Neural cell (in vitro differentiated cells): ENCODE data around the gene HOXC12. TPM values are rescaled to one million over a fixed set of nuclear protein-coding genes. Genes with fewer than 3 reads are reported as not detected.

Source experiments
- H2AFZ ChIP-seq: fragments of 200-600, 300-800 bp; sonication (generic), shearing (Covaris generic); 2 replicates; pipeline ENCODE4 v1.6.0; 2014; ENCODE audit warnings: low read depth, mild to moderate bottlenecking, antibody characterized with exemption, low read length, moderate library complexity
- H3F3A ChIP-seq: fragments of 200-600 bp; shearing (Covaris generic); 2 replicates; pipeline ENCODE4 v1.6.1; 2016; ENCODE audit warnings: mild to moderate bottlenecking, moderate library complexity, mixed read lengths, antibody characterized with exemption, low read length; ENCODE audit not compliant: insufficient read depth, poor library complexity, severe bottlenecking
- H3K27ac ChIP-seq: fragments of 200-600, 300-800 bp; sonication (generic), shearing (Covaris generic); 2 replicates; pipeline ENCODE4 v1.5.1; 2014; ENCODE audit warnings: mild to moderate bottlenecking, low read length, moderate library complexity
- H3K27me3 ChIP-seq: fragments of 300-800, 200-600 bp; sonication (generic), shearing (Covaris generic); 2 replicates; pipeline ENCODE4 v1.6.0; 2014; ENCODE audit warnings: mild to moderate bottlenecking, low read depth, low read length, moderate library complexity; ENCODE audit not compliant: insufficient read depth
- H3K36me3 ChIP-seq: fragments of 300-800, 200-600 bp; sonication (generic), shearing (Covaris generic); 2 replicates; pipeline ENCODE4 v1.5.1; 2014; ENCODE audit warnings: mild to moderate bottlenecking, antibody characterized with exemption, low read length, moderate library complexity; ENCODE audit not compliant: insufficient read depth
- H3K4me2 ChIP-seq: fragments of 300-800, 200-600 bp; sonication (generic), shearing (Covaris generic); 2 replicates; pipeline ENCODE4 v1.6.0; 2014; ENCODE audit warnings: mild to moderate bottlenecking, low read length
- H3K4me3 ChIP-seq: fragments of 300-800, 200-600 bp; sonication (generic), shearing (Covaris generic); 2 replicates; pipeline ENCODE4 v1.5.1; 2014; ENCODE audit warnings: mild to moderate bottlenecking, low read length, moderate library complexity
- H3K79me2 ChIP-seq: fragments of 200-600 bp; shearing (Covaris generic); replicated peaks from 2 replicates; pipeline ENCODE4 v1.6.0; 2014; ENCODE audit warnings: mild to moderate bottlenecking, low read length, moderate library complexity; ENCODE audit not compliant: insufficient read depth
- H3K9ac ChIP-seq: fragments of 300-800, 200-600 bp; sonication (generic), shearing (Covaris generic); 2 replicates; pipeline ENCODE4 v1.6.1; 2016; ENCODE audit warnings: mild to moderate bottlenecking, low read length, mixed read lengths
- H3K9me2 ChIP-seq: fragments of 200-600 bp; shearing (Covaris generic); 2 replicates; pipeline ENCODE4 v1.6.1; 2016; ENCODE audit warnings: mild to moderate bottlenecking, low read length, mixed read lengths; ENCODE audit not compliant: insufficient read depth
- H3K9me3 ChIP-seq: fragments of 200-600, 300-800 bp; sonication (generic), shearing (Covaris generic); 2 replicates; pipeline ENCODE4 v1.6.1; 2016; ENCODE audit warnings: mild to moderate bottlenecking, mixed run types, low read length, moderate library complexity, mixed read lengths
- H4K20me1 ChIP-seq: fragments of 200-600 bp; shearing (Covaris generic); 2 replicates; pipeline ENCODE4 v1.6.1; 2016; ENCODE audit warnings: mild to moderate bottlenecking, mixed run types; ENCODE audit not compliant: insufficient read depth
- EP300 ChIP-seq: fragments of 450-650 bp; conservative IDR thresholded peaks from 2 replicates; pipeline ENCODE4 v1.6.1; 2014; ENCODE audit warnings: antibody characterized with exemption, mild to moderate bottlenecking, moderate library complexity; ENCODE audit not compliant: poor library complexity, severe bottlenecking
- EZH2 ChIP-seq: fragments of 200-600, 300-800 bp; shearing (Covaris generic), sonication (generic); IDR thresholded peaks from 2 replicates; pipeline ENCODE4 v1.6.1; 2014; ENCODE audit warnings: antibody characterized with exemption, low read length, borderline replicate concordance, mild to moderate bottlenecking; ENCODE audit not compliant: insufficient read depth, poor library complexity, severe bottlenecking
- MXI1 ChIP-seq: fragments of 450-650 bp; conservative IDR thresholded peaks from 2 replicates; pipeline ENCODE4 v1.6.1; 2014; ENCODE audit warnings: antibody characterized with exemption, mild to moderate bottlenecking; ENCODE audit not compliant: poor library complexity, severe bottlenecking
- polyA plus RNA-seq: library from polyadenylated mRNA; depleted of rRNA; stranded (reverse); fragments of >200 nt; gene quantifications from 2 replicates; pipeline ENCODE4 v1.2.3, GENCODE V29; 2014
- TF ChIP-seq, protein P1 (sequence below): fragments of 450-650 bp; IDR thresholded peaks from 2 replicates; pipeline ENCODE4 v1.5.1; 2014; ENCODE audit warnings: antibody characterized with exemption, mild to moderate bottlenecking, moderate library complexity; ENCODE audit not compliant: poor library complexity, severe bottlenecking

The HOXC12 gene
- polyA plus RNA-seq, 1 donor from 2014 or later = not detected

DNA sequence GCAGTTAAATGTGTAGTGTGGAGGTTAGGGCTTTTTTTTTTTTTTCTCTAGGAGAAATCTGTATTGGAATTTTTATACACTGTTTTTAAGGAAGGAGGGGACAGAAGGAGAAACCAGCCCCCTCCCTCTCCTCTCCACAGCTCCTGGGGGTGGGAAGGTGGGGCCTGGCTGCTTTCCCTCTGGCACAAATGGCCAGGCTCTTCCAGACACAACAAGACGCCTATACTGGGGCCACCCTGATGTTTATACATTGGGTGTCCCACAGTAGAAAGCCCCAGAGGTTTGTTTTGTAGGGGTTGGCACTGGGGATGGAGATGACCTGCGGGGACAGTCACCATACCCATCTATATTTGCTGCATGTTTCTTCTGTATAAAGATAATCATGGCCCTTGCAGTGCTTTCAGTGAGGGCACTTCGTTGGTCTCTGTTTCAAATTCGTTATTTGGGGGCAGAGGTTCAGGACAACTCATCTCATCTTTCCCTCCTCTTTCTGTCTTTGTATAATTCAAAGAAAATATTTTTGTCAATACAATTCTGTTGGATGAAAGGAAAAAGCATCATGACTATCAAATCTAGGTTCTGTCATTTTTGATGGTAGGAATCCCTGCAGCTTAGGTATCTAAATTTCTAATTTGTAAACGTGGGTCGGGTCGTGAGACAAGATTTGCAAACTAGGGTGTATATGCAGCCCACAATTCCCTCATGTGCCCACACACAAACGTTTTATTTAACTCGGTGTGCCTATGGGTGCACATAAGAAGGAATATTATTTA lies 22.3 kb downstream of the HOXC12 start:
- Histone ChIP-seq H3K79me2 (no peaks in the 10 kb centered on the region), H3K27ac (no peak overlapping the region), H3K27me3 (peaks cover 99% of the 10 kb centered on the region), H4K20me1 (no peaks in the 10 kb centered on the region), H2AFZ (no peak overlapping the region), H3K4me2 (no peak overlapping the region), H3K4me3 (no peak overlapping the region), H3F3A (no peaks in the 10 kb centered on the region), H3K9ac (no peak overlapping the region), H3K36me3 (no peaks in the 10 kb centered on the region), H3K9me2 (no peaks in the 10 kb centered on the region), H3K9me3 (no peaks in the 10 kb centered on the region)
- TF ChIP-seq, protein P1, sequence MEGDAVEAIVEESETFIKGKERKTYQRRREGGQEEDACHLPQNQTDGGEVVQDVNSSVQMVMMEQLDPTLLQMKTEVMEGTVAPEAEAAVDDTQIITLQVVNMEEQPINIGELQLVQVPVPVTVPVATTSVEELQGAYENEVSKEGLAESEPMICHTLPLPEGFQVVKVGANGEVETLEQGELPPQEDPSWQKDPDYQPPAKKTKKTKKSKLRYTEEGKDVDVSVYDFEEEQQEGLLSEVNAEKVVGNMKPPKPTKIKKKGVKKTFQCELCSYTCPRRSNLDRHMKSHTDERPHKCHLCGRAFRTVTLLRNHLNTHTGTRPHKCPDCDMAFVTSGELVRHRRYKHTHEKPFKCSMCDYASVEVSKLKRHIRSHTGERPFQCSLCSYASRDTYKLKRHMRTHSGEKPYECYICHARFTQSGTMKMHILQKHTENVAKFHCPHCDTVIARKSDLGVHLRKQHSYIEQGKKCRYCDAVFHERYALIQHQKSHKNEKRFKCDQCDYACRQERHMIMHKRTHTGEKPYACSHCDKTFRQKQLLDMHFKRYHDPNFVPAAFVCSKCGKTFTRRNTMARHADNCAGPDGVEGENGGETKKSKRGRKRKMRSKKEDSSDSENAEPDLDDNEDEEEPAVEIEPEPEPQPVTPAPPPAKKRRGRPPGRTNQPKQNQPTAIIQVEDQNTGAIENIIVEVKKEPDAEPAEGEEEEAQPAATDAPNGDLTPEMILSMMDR = no peak
- no peak for TF ChIP-seq MXI1

GRCh38 chr12:53977596-53978445 lies 23.1 kb downstream of the HOXC12 start:
- TF ChIP-seq, protein P1 = no peak
- TF ChIP-seq EP300 = no peak
- no peak for TF ChIP-seq EZH2
- H3K27me3 ChIP-seq = peaks cover 99% of the 10 kb centered on the region
- no peak overlapping the region for H3K27ac ChIP-seq
- no peaks in the 10 kb centered on the region for H4K20me1 ChIP-seq
- H3K4me3 ChIP-seq = no peak overlapping the region
- H3F3A ChIP-seq = no peaks in the 10 kb centered on the region
- H3K9me3 ChIP-seq = no peaks in the 10 kb centered on the region
- no peaks in the 10 kb centered on the region for H3K9me2 ChIP-seq
- H3K36me3 ChIP-seq = no peaks in the 10 kb centered on the region
- H3K9ac ChIP-seq = no peak overlapping the region
- H2AFZ ChIP-seq = no peak overlapping the region
- no peak overlapping the region for H3K4me2 ChIP-seq
- no peaks in the 10 kb centered on the region for H3K79me2 ChIP-seq
